Measurements from ENCODE around the gene PHC3. TPM values are rescaled to one million over a fixed set of nuclear protein-coding genes. Genes with fewer than 3 reads are reported as not detected.
"Not testable (repeated sequence)": the region's sequence is repeated elsewhere in the genome, so short reads cannot be mapped to it uniquely, and the experiment has no call there.

The PHC3 gene
- total RNA-seq, 2 donors from 2014 or later, result 84.5 to 85.6 TPM

DNA sequence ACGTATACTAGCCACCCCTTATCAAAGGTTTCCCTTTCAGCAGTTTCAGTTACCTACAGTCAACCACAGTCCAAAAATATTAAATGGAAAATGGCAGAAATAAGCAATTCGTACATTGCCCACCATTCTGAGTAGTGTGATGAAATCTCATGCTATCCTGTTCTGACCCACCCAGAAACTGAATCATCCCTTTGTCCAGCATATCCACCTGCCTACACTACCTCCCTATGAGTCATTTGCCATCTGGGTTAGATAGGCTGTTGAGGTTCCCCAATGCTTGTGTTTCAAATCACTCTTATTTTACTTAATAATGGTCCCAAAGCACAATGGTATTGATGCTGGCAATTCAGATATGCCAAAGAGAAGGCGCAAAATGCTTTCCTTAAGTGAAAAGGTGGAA lies 15.3 kb upstream of the PHC3 start:
- intact Hi-C loops (cut with DNase I), result no loop called here
- DNase-seq (ENCODE audit: low spot score), result no peak

GRCh38 chr3:170195759-170196158 lies 14.2 kb upstream of the PHC3 start:
- intact Hi-C loops (cut with DNase I); DNase-seq (ENCODE audit: low spot score): not testable (repeated sequence)

DNA sequence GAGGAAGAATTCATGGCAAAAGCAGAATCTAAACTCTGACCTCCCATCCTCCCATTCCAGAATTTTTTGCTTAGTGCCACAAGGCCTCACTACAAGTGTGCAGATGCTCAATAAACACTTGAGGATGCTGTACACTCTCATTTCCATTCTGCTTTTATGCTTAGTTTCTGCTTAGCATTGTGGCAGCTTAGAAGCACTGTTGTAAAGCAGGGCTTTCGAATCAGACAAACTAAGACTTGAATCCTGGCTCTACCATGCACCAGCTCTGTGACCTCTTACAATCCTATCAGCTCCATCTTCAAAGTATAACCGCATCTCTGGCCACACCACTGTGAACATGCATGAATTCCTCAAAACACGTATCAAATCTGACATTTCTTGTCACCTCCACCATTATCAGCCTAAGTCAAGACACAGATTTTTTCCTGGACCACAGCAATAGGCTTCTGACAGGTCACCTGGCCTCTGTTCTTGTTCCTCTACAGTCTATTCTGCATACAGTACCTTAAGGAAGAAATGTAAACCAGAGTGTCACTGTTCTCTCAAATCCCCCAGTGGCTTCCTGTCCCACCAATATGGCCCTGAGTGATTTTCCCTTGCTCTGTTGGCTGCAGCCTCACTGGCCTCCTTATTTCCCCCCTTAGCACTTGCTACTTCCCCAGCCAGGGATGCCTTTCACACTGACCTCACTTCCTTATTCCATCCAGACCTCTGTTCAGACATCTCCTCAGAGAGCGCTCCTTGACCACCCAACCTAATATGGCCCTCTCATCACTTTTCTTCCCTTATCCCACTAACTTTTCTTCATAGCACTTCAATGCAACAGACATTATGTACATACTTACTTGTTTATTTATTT lies 8.1 kb upstream of the PHC3 start:
- no peak for DNase-seq (ENCODE audit: low spot score)
- intact Hi-C loops (cut with DNase I), result no loop called here

- intact Hi-C loops (cut with DNase I), result no loop called here
- no peak for DNase-seq (ENCODE audit: low spot score)
These were observed 1.2 kb downstream of the PHC3 start for GRCh38 chr3:170180079-170180907.

DNA sequence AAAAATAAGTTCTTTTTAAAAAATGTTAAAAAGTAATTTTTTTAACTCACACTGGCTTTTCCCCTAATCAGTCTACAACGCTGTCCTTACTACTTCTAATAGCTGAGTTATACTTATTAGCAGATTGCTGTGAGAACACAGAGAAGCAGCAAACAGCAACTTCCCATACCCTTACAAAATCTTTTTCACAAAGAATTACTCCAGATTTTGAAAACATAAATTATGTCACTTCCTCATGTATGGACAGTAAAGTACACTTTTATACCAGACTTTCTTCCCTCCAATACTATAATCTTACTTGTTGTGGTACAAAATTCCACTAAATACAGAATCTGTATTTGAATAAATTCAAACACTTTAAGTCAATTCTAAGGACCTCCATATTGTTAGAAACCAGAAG lies 2.1 kb downstream of the PHC3 start:
- DNase-seq (ENCODE audit: low spot score), result no peak

DNA sequence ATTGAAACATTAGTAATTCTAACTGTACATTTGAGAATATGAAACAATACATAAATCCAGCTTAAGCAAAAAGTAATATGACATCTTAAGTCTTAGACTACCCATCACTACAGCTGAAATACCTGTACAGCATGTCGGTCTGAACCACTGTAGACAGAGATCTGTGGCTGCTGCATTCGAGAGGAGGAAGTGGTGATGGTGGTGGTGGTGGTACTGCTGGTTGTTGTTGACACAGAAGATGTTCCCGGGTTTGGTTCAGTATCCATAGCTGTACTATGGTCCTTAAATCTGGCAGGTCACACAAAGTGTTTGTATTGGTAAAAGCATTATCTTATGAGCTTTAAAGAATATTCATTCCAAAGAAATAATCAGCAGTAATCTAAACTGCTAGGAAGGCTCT lies 2.9 kb downstream of the PHC3 start:
- no peak for DNase-seq (ENCODE audit: low spot score)
- intact Hi-C loops (cut with DNase I), result no loop called here

More for the DNA sequence above, 2.1 kb downstream of the PHC3 start:
- intact Hi-C loops (cut with DNase I), result no loop called here

- DNase-seq (ENCODE audit: low spot score), result no peak
- intact Hi-C loops (cut with DNase I), result no loop called here
These were observed 10.0 kb downstream of the PHC3 start for GRCh38 chr3:170171563-170171962.

DNA sequence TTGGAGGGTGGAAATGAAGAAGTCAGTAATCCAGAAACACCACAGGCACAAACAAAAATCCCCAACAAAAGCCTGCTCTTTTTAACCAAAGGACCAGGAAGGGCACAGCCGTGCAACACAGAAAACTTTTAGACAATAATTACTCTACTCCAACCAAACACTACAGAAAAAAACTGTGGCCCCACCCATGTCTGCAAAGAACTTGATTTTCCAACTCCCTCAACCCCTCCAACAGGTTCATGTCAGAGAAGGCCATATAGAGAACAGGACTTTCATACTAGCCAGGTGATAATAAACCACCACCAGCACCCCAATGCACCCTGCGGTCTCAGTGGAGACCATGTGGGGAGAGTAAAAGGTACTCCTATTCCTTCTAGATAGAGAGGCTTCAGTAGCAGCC lies 16.8 kb downstream of the PHC3 start:
- DNase-seq (ENCODE audit: low spot score), result no peak
- intact Hi-C loops (cut with DNase I), result no loop called here

DNA sequence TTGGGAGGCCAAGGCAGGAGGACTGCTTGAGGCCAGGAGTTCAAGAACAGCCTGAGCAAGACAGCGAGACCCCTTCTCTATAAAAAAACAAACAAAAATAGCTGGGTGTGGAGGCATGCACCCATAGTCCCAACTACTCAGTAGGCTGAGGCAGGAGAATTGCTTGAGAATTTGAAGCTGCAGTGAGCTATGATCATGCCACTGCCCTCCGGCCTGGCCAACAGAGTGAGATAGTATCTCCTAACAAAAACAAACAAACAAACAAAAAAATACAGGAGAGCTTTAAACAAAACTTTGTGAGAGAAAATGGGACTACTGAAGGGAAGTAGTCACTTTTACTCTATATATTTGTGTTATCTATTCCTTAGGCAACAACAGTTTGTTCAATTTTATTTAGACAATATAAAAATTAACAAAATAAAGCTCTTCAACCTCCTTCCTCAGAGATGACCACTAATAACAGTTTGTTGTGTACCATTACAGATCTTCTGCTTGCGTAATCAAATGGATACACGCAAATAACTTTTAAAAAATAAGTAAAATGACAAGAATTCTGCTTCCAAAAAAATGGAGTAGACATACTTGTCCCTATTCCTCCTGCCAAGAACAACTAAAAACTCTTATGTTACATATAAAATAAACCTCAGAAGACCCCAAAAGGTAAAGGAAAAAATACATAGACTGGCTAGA lies 17.4 kb downstream of the PHC3 start:
- no peak for DNase-seq (ENCODE audit: low spot score)
- intact Hi-C loops (cut with DNase I), result no loop called here

- DNase-seq (ENCODE audit: low spot score), result no peak
- intact Hi-C loops (cut with DNase I), result no loop called here
These were observed 18.9 kb downstream of the PHC3 start for GRCh38 chr3:170162630-170163029.

- no peak for DNase-seq (ENCODE audit: low spot score)
- intact Hi-C loops (cut with DNase I), result no loop called here
These were observed 19.5 kb downstream of the PHC3 start for GRCh38 chr3:170162052-170162451.

- DNase-seq (ENCODE audit: low spot score), result no peak
- intact Hi-C loops (cut with DNase I), result no loop called here
These were observed 21.6 kb downstream of the PHC3 start for GRCh38 chr3:170159933-170160332.

DNA sequence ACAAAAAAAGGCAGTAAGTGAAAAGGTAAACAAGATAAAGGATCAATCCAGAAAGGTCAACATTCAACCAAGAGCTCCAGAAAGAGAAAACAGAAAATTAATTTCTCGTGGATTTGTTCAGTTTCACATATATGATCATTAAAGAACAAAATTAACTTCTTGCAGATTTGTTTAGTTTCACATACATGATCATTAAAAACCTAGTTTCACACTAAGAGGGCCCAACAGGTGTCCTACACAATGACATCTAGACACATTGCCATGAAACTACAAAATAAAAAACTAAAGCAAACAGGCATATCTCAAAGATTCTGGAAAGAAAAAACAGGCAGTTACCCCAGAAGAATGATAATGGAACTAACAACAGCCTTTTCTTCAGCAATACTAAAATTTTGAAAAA lies 22.1 kb downstream of the PHC3 start:
- no peak for DNase-seq (ENCODE audit: low spot score)
- intact Hi-C loops (cut with DNase I), result no loop called here

DNA sequence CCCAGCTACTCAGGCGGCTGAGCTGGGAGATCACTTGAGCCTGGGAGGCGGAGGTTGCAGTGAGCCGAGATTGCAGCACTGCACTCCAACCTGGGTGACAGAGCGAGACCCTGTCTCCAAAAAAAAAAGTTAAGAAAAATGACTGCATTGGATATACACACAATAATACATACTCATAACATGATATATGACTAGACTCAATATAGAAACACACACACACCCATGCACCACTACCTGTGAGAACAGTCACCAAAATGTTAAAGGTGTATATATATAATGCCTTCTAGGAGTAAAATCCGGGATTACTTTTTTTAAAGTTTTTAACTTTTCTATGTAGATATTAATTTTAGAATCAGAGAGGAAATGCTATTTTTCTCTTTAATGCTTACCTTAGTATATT lies 25.9 kb downstream of the PHC3 start:
- intact Hi-C loops (cut with DNase I), result loop anchor here in 1 of 2 donors (2.0 kb wide), 1 partner anchor 67 kb away; no protein-coding TSS in a partner anchor
- no peak for DNase-seq (ENCODE audit: low spot score)

- intact Hi-C loops (cut with DNase I), result no loop called here
- no peak for DNase-seq (ENCODE audit: low spot score)
These were observed 26.9 kb downstream of the PHC3 start for GRCh38 chr3:170154569-170155143.

- no peak for DNase-seq (ENCODE audit: low spot score)
These were observed 27.4 kb downstream of the PHC3 start for GRCh38 chr3:170154084-170154483.

GRCh38 chr3:170151536-170151935 lies 30.0 kb downstream of the PHC3 start:
- no peak for DNase-seq (ENCODE audit: low spot score)
- intact Hi-C loops (cut with DNase I), result no loop called here

More at GRCh38 chr3:170154084-170154483, 27.4 kb downstream of the PHC3 start:
- intact Hi-C loops (cut with DNase I), result no loop called here

GRCh38 chr3:170149016-170149415 lies 32.5 kb downstream of the PHC3 start:
- intact Hi-C loops (cut with DNase I), result no loop called here
- no peak for DNase-seq (ENCODE audit: low spot score)

- no peak for DNase-seq (ENCODE audit: low spot score)
- intact Hi-C loops (cut with DNase I), result no loop called here
These were observed 36.3 kb downstream of the PHC3 start for GRCh38 chr3:170145278-170145677.

DNA sequence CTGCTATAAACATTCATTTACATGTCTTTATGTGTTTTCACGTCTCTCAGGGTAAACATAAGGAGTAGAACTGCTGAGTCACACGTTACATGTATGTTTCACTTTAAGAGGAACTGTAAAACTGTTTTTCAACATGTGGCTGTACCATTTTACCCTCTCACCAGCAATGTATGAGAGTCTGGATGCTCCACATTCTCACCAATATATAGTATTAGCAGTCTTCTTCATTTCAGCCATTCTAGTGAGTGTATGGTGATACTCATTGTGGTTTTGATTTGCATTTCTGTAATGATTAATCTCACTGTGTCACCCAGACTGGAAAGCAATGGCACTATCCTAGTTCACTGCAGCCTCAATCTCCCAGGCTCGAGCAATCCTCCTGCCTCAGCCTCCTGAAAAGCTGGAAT lies 37.1 kb downstream of the PHC3 start:
- no peak for DNase-seq (ENCODE audit: low spot score)
- intact Hi-C loops (cut with DNase I), result no loop called here

Data from posterior vena cava (tissue), 2 donors.